HG02884 (cell line): ENCODE results near the gene CLASP1.
A peak's percentile ranks its signal among the peaks of the same experiment; 100 is the strongest.
"Not testable (repeated sequence)": the region's sequence is repeated elsewhere in the genome, so short reads cannot be mapped to it uniquely, and the experiment has no call there.

Experiments used
- ATAC-seq: cut with Tn5 transposase; IDR thresholded peaks from one replicate; pipeline ENCODE4 v1.9.1; 2021; ENCODE audit warnings: mild to moderate bottlenecking, moderate library complexity; ENCODE audit not compliant: unreplicated experiment

Gene CLASP1

DNA sequence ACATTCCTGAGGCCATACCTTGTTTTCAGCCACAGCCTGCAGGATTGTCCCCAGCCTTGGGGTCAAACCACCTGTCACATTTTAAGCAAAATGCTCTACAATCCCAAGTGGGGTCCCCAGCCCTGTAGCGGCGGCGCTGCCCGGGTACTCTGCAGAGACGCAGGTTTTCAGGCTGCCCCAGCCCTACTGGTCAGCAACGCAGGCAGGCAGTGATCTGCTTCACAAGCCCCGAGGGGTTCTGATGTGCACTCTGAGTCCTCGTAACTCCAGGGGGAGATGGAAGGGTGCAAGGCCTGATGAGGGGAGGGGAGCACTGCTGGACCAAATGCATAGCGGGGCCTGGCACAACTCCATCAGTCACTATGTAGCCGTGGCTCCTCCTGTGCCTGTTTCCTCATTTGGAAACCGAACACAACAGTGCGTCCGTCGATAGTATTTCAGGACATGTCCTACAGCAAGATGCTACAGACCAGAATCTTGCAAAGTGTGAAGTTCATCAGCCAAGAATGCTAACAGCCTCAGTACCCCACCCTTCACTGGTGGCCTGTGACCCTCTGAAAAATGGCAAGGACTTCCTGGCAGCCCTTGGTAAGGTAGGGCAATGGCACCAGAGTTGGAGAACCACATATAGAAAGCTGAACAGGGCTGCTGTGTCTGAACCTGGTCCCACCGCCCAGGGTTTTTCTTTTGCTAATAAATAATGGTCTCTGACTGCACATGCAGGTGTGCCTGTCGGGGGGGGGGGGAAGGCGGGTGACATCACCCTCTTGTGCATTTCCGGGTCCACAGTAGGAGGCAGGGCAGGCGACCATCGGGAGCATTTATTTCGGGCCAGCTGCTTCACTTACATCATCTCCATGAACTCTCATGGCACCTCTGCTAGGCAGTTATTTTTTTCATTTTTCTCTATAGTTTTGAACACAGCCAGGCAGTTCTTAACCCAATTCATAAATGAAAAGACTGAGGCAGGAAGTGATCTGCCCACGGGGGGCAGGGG is 313.7 kb downstream of the CLASP1 start:
- ATAC-seq, result no peak

DNA sequence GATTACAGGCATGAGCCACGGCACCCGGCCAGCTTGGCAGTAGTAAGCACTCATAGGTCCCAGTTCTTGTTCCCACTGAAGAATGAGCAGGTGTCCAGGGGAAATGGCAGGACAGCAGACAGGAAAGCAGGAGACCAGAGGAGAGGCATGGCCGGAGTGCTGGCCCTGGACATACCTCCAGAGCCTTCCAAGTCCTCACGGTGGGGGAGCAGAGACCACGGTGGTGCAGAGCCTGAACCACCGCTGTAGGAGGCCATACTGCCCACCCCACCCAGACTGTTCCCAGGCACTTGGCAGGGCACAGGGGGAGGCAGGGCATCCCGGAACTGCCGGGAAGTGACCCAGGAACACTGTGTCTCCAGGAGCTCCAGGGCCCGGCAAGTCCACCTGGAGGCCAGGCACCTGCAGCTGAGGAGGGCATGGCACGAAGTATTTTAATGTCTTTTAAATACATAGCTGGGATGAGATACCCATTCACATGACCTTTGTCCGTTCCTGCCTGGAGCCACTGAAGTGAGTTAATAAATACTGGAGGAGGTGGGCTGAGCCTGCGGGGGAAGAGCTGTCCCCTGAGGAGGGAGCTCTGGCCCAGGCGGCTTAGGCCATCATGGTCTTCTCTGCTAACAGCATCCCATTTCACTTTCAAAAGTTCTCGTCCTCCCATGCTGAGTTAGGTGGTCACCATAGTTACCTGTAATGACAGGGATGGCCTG is 314.5 kb downstream of the CLASP1 start:
- no peak for ATAC-seq

DNA sequence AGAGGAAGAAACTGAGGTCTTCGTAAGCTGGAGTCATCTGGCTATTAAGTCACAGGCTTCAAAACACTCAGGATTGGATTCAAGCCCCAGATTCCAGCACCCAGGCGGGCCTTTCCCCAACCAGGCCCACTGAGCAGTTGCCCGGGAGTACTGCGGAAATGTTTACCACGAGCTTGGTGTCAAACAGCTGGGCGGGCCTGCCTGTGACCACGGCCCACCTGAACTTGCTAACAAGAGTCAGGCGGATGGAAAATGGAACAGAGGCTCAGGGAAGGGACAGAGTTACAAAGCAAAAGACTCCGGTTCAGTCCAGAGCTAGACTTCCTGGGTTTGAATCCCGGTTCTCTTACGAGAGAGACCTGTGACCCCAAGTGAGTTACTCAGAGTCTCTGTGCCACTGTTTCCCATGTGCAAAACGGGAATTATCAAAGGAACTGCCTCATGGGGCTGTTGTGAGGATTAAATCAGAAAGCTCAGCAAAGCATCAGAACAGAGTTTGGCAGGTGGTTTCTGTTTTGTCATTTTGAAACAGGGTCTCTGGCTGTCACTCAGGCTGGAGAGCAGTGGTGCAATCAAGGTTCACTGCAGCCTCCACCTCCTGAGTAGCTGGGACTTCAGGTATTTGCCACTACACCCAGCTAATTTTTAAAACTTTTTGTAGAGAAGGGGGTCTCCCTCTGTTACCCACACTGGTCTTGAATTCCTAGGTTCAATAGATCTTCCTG is 315.3 kb downstream of the CLASP1 start:
- peak; percentile 84 for ATAC-seq

DNA sequence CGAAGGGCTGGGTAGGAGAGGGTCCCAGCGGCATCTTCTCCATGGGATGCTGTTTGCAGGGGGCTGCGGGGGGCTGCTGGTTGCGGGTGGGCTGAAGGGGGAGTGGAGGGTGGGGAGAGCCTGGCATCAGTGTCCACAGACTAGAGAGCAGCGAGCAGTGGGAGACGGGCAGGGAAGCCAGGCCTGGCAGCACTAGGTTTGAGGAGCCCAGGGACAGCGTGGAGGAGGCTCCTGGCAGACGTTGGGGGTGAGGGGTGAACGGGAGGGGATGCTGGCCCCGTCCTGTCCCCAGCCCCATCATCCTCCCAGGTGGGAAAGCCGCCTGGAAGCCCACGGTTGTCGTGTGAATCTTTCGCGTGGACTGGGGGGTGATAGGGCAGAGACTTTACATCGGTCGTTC is 316.0 kb downstream of the CLASP1 start:
- no peak for ATAC-seq

DNA sequence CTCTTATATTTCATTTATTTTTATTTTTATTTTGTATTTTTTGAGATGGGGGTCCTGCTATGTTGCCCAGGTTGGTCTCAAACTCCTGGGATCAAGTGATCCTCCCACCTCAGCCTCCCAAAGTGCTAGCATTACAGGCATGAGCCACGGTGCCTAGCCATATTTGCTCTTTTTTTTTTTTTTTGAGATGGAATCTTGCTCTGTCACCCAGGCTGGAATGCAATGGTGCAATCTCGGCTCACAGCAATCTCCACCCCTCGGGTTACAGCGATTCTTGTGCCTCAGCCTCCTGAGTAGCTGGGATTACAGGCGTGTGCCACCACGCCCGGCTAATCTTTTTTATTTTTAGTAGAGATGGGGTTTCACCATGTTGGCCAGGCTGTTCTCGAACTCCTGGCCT is 317.9 kb downstream of the CLASP1 start:
- not testable (repeated sequence) for ATAC-seq

DNA sequence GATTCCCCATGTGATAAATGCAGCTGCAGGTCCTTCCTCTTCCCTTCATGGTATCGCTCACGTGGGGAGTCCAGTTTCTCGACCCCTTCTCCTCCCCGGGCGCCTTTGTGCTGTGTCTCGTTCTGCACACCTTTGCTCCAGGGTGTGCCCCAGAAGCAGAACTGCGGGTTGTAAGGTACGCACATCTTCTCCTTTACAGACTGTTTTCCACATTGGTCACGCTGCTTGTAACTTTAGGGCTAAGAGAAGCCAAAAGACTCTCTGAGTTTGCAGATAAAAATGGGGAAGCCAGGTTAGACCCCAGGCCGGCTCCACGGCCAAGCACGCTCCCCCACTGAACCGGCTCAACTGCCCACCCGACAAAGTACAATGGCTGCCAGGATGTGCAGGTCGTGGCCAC is 318.3 kb downstream of the CLASP1 start:
- ATAC-seq, result no peak

DNA sequence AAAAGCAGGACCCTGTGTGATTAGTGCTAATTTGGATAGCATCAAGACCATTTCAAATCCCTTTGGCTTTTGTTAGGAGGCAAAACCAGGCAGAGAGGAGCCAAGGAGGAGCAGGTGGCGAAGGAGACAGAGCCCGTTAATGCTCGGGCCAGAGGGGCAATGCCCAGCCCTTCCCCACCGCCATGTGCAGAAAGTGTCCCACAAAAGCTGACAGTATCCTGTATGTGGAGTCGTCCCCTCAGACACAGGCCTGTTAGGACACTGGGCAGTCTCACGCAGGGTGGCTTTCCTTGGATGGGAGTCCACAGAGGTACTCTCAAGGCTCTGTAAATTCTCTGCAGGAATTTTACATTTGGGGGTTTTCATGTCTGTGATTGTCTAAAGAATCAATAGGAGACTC is 319.5 kb downstream of the CLASP1 start:
- no peak for ATAC-seq

DNA sequence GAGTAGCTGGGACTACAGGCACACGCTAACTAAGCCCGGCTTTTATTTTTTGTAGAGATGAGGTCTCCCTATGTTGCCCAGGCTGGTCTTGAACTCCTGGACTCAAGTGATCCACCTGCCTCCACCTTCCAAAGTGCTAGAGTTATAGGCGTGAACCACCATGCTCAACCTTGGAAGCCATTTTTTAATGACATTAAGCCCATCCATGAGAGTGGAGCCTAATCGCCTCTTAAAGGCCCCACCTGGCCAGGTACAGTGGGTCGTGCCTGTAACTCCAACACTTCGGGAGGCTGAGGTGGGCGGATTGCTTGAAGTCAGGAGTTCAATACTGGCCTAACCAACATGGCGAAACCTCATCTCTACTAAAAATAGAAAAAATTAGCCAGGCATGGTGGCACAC is 322.6 kb downstream of the CLASP1 start:
- no peak for ATAC-seq

DNA sequence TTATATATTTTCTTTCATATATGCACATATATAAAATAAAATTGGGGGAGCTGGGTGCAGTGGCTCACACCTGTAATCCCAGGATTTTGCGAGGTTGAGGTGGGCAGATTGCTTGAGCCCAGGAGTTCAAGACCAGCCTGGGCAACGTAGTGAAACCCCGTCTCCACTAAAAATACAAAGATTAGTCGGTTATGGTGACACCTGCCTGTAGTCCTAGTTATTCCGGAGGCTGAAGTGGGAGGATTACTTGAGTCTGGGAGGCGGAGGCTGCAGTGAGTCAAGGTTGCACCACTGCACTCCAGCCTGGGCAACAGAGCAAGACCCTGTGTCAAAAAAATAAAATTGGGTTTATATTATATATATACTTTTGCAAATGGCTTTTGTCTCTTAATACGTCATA is 324.7 kb downstream of the CLASP1 start:
- no peak for ATAC-seq

DNA sequence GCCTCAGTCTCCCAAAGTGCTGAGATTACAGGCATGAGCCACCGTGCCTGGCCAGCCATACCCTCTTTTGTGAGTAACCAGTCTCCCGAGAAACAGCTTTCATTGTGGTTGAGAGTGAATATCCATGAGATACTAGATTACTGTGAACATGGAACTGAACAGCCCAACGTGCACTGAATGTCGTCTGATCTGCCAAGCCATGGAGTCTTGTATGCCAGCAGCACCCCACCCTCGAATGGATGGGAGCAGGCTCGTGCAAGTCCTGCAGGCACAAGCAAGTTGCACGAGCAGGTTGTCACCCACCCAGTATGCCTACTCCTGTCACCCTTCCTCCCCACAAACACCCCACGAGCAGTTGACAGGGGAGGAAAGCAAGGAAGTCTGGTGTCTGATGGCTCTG is 327.8 kb downstream of the CLASP1 start:
- ATAC-seq, result no peak

DNA sequence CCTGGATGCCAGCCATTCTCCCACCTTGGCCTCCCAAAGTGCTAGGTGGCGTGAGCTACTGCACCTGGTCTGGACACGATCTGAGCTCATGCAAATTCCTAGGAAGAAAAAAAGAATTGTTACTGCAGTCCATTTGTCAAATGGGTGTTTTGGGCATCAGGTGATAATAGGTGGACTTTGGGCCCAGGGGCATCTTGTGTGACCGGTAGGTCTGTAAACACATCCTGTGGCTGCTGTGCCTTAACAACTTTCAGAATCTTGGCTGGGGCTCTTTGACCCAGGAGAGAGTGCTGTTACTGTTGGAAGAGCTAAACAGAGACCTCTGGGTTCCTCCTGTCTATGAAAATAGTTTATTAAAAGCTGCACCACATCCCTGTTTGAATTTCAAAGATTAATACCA is 329.3 kb downstream of the CLASP1 start:
- ATAC-seq, result no peak

DNA sequence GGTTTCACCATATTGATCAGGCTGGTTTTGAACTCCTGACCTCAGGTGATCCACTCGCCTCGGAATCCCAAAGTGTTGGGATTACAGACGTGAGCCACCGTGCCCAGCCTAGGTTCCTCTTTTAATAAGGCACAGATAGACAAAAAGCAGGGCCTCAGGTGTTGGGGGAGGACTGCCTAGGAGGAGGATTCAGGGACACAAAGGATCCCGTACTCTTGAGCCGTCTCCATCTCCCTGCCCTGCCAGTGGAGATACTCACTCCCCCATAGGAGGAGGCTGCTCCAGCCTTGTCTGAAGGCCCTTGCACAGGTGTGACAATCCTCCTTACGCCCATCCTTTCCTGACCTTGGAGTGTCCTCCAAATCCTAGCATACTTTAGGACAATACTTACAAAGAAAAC is 332.3 kb downstream of the CLASP1 start:
- no peak for ATAC-seq

DNA sequence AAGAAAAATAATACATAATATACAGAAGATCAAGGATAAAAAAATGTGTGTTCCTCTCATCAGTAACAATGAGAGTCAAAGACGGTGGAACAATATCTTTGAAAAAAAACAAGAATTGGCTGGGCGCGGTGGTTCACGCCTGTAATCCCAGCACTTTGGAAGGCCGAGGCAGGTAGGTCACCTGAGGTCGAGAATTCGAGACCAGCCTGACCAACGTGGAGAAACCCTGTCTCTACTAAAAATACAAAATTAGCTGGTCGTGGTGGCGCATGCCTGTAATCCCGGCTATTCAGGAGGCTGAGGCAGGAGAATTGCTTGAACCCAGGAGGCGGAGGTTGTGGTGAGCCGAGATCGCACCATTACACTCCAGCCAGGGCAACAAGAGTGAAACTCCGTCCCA is 335.6 kb downstream of the CLASP1 start:
- not testable (repeated sequence) for ATAC-seq

DNA sequence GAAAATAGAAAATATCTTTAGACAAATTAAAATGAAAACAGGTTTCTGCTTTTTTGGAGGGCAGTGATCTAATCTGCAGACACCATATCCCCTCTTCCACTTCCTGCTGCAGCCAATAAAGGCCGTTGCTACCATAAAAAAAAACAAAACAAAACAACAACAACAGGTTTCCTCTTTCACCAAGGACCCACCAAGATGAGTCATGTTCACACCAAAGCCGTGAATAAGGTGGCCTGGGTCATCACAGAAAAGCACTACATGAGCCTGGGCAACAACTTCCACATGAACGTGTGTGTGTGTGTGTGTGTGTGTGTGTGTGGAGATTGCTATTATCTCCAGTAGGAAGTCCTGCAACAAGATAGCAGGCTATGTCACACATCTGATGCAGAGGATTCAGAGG is 339.5 kb downstream of the CLASP1 start:
- peak; percentile 74 for ATAC-seq

DNA sequence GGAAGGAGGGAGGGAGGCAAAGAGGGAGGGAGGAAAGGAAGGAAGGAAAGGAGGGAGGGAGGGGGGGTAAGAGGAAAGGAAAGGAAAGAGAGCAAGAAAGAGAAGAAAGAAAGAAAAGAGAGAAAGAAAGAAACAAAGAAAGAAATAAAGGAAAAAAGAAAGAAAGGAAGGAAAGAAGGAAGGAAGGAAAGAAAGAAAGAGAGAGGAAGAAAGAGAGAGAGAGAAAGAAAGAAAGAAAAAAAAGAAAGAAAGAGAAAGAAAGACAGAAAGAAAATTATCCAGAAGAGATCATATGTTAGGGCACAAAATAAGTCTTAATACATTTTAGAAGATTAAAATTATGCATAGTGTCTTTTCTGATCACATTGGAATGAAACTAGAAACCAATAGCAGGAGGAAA is 339.9 kb downstream of the CLASP1 start:
- no peak for ATAC-seq

DNA sequence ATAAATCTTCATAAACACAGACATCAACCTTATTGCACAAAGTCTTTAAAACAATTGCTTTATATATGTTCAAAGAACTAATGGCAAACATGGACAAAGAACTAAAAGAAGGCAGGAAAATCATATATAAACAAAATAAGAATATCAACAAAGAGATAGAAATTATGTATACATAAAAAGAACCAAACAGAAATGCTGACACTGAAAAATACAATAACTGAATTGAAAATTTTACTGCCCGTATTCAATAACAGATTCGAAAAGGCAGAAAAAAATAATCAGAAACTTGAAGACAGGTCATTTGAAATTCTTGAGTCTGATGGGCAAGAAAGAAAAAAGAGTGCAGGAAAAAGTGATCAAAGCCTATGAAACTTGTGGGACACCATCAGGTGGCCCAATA is 342.2 kb downstream of the CLASP1 start:
- no peak for ATAC-seq

DNA sequence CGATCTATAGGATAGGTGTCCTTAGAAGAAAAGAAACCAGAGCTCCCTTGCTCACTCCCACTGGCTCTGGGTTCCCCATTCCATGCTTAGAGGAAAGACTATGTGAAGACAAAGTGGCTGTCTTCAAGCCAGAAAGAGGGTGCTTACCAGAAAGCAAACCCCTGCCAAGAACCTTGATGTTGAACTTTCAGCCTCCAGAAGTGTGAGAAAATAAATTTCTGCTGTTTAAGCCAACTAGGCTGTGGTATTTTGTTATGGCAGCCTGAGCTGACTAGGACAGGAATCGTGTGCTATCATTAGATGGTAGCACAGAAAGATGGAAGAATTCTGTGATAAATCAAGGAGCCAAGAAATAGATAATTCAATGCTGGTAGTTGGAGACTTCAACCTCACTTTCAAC is 344.3 kb downstream of the CLASP1 start:
- no peak for ATAC-seq

DNA sequence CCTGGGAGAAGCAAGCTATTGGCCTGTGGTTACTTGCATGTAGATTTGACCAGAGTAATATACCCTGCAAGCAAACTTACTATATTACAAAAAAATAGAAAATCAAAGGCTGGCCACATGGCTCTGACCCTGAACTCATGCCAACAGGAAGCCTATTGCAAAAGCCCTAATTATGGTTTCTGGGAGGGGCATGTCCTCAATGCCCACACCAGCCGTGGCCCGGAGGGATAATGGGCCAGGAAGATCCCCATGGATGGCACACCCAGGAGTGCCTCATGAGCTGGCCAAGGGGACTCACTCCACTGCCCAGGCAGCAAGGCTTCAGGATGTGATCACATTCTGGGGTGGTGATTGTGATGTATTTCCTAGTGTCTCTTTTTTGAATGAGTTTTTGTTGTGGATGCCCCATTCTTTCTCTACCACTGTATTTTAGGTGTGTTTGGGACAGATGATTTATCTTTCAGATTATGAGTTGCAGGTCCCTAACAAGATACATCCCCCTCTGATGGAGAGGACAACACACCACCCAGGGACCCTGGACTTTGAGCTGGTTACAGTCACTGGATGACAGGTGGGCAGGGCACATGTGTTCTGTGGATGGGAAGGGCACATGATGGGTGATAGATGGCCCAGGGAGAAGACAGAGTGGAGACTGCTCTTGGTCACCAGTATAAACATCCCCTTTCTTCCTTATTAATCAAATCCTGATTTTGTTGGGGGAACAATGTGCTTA is 345.6 kb downstream of the CLASP1 start:
- no peak for ATAC-seq

DNA sequence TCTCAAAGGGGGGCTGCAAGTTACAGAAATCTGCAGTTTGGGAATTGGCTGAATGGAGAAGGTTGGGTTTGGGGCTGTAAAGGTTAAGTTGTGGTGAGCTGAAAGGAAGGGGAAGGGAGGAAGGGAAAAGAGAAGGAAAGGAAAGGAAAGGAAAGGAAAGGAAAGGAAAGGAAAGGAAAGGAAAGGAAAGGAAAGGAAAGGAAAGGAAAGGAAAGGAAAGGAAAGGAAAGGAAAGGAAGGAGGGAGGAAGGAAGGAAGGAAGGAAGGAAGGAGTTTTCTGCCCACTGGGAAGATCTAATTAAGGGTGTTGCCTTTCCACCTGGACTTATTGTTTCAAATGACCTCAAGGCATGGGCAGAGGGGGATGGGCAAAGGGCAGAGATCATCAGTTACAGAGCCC is 348.1 kb downstream of the CLASP1 start:
- not testable (repeated sequence) for ATAC-seq

DNA sequence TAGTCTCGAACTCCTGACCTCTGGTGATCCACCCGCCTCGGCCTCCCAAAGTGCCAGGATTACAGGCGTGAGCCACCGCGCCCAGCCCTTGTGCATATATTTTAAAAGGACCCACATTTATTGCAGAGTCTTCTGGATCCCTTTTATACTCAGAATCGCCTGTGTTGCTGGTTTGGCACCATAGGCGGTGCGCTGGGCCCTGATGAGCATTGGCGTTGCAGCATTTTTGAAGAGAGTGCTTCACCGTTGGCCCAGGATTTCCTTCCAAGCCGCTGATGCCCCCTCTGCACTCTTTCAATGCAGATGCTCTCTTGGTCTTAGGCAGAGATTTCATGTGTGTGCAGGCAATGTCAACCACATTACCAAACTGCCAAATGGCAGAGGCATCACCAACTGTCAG is 350.8 kb downstream of the CLASP1 start:
- no peak for ATAC-seq

DNA sequence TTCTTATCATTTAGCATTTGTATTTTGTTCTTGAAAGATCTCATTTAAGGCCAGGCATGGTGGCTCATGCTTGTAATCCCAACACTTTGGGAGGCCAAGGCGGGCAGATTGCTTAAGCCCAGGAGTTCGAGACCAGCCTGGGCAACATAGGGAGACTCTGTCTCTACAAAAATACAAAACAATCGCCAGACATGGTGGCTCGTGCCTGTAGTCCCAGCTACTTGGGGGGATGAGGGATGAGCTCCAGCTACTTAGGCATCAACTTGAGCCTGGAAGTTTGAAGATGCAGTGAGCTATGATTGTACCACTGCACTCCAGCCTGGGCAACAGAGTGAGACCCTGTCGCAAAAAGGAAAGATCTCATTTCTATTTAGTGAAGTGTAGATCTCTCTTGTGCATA is 351.4 kb downstream of the CLASP1 start:
- not testable (repeated sequence) for ATAC-seq
